Right renal pelvis (tissue), 4 donors: ENCODE results near the gene CDC42BPG. TPM values are rescaled to one million over a fixed set of nuclear protein-coding genes. Genes with fewer than 3 reads are reported as not detected.

ENCODE experiments used
- DNase-seq, 4 donors: peaks; one replicate each; pipeline ENCODE4 v3.0.0-alpha.2; 2013; ENCODE audit warnings: low read depth in 4 of 4, low spot score in 3 of 4, missing footprints in 1 of 4
- polyA plus RNA-seq, 4 donors: library from polyadenylated mRNA; unstranded; fragments of 120-200 nt; gene quantifications; one replicate each; pipeline ENCODE4 v1.2.1, GENCODE V29; 2013; ENCODE audit not compliant: insufficient read length in 4 of 4

The CDC42BPG gene
- polyA plus RNA-seq, 4 donors, result 4.4 to 7.1 (median 5.4) TPM

DNA sequence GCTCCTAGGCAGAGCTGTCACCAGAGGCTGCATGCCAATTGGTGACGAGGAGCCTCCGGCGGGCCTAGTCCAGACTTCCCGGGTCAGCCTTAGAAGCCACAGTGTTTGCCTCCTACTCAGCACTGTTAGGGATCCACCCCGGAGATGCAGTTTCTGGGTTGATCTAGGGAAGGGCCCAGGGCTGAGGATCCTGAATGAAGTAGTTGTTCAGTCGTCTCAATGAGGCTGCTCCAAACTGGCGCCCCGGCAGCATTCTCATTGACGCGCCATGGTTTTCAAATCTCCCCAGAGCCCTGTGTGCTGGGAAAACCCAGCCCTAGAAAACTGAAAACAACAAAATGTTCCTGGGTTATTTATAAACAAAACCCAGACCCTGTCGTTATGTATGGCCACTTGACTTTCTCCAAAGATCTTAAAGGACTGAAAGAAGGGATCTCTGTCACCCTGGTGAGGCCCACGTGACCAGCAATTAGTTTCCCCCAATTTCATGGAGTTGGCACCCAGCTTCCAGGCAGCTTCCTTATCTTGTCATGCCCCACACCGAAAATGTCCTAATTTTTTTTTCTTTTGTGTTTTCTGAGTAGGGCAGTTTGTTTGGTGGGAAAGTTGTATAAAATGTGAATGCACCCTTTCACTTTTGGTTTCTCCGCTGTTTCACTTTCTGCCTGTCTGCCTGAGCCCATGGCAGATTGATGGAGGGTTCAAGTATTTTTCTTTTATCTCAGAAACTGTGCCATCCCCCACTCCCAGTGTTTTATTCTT is 36.0 kb upstream of the CDC42BPG start:
- DNase-seq, result no peak

GRCh38 chr11:64879244-64879900 is 34.9 kb upstream of the CDC42BPG start:
- no peak for DNase-seq

DNA sequence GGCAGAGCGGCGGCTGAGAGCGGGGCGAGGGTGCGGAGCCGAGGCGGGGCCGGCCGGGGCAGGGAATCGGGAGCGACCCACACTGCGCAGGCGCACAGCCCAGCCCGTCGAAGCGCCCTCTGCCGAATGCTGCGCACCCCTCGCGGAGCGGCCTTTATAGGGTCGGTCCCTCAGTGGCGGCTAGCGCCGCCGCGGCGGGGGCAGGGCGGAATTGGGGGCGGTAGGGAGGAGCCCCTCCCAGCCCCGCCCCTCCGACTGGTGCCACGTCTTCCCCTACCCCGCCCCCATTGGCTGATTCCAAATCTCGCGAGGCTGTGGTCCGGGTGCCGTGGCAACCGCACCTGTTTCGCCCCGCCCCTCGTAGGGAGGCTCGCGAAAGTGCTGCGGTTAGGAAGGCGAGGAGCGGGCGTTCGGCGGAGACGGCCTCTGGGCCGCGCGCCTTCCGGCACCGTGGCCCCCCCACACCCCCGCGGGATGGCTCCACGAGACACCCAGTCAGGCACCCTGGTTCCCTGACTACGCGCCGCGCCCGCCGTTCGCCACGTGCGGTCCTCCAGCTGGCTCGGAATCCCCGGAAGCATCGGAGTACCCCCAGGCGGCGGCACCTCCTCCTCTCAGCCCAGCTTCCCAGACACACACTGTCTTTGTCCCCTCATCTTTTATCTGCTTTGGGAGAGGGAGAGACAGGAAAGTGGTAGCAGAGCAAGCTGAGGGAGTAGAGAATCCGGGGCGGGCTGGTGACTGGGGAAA is 34.2 kb upstream of the CDC42BPG start, which contains the start of gene EHD1:
EHD1 (minus strand) TSS at position 128 of the 750 bp plus-strand sequence. CDS start 157 bp downstream, outside the sequence.
- DNase-seq, result peak; percentile 96 to 98 (median 97)

- no peak for DNase-seq
Observed at GRCh38 chr11:64878223-64878493, 33.7 kb upstream of the CDC42BPG start.

GRCh38 chr11:64877390-64878222 is 33.2 kb upstream of the CDC42BPG start:
- DNase-seq, result no peak

GRCh38 chr11:64876835-64877341 is 32.4 kb upstream of the CDC42BPG start:
- DNase-seq, result no peak

DNA sequence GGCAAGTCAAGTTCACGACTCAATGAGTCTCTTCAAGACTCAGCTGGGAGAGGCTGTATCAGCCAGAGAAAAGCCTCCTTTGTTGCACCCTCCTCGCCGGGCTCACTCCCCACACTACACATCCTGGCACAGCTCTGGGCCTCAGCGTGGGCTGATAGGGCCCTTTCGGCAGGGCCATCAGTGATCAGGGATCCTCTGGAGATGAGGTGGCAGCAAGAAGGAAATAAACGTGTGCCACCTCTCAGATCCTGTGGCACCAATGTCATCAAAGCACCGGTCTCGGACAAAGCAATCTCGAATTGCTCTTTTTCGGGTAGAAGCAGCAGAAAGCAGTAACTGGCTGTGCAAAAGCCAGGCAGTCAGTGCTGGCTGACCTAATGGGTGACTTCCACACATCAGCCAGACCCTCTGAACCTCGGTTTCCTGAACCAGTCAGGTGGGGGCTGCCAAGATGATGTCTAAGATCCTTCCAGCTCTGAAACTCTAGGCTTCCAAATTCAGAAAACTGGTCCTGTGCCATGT is 31.8 kb upstream of the CDC42BPG start:
- DNase-seq, result no peak

DNA sequence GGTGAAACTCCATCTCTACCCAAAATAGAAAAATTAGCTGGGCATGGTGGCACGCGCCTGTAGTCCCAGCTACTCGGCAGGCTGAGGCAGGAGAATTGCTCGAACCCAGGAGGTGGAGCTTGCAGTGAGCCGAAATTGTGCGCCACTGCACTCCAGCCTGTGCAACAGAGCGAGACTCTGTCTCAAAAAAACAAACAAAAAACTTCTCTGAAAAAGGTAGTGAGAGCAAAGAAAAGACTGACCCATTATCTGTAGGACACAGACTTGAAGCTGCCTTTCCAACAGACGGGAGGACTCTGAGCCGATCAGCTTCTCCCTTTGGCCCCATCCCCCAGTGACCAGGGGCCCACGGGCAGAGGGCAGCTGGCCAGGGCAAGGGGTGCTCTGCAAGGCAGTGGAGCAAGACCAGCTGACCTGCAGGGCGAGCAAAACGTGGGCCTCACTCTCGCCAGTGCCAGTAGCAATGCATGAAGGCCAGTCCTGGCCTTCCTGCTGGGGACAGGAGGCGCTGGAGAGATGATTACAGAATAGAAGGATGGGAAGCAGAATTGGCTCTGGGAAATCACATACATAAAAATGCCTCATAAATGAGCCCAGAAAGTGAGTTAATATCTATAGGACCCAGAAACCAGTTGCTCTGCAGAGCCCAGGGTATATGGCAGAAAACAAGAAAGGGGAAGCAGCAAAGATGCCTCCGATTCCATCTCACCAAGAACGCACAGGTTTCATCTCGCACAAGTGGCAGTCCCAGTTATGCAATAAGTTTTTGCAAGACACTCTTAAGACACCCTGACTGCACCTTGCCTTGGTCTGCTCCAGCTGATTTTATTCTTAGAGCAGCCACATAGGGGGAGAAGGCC is 31.1 kb upstream of the CDC42BPG start:
- DNase-seq, result no peak

- no peak for DNase-seq
Observed at GRCh38 chr11:64874308-64875240, 30.1 kb upstream of the CDC42BPG start.

DNA sequence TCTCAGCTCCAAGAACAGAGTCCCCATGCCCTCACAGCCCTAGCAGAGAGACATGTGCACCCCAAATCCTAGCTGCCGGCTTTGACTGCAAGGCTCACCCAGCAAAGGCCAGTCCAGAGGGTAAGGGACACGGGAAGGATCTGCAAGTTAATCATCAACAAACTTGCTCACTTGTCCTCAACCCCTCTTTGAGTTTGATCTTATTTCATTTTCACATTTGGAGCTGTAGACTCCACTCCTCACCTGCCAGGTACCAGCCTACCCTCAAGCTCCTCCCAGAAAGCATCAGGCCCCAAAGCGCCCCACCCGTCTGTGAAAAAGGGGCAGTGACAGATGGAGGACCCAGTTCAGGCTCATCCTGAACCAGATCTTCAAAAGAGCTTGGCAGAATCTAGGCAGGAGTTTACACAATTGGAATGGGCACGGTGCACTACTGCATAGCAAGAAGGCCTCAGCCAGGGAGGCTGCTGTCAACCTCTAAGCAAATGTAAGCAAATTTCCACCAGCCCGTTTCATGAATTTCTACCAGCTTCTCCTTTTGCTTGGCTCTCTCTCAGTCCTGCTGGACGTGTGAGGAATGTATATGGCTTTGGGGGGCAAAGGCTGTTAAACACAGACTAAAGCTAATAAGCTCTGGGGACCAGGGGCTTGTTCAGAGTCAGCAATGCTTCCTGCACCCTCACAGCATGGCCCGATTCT is 28.5 kb upstream of the CDC42BPG start:
- DNase-seq, result no peak

DNA sequence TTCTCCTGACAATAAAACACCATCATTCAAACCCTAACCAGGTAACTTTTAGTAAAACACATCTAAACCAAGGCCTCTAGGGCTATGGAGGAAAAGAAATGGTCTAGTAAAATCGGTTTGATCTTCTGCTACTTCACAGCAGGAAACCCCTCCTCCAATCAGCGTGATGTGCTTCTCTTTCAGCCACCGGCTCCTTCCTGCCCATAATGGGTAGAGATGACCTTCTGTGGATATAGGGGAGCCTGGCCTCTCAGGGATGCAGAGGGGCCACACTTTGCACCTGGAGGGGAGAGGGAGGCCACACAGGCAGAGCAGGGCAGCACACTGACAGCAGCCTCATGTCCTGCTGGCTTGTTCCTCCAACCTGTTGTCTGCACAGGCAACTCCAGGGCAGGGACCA is 27.0 kb upstream of the CDC42BPG start:
- no peak for DNase-seq

DNA sequence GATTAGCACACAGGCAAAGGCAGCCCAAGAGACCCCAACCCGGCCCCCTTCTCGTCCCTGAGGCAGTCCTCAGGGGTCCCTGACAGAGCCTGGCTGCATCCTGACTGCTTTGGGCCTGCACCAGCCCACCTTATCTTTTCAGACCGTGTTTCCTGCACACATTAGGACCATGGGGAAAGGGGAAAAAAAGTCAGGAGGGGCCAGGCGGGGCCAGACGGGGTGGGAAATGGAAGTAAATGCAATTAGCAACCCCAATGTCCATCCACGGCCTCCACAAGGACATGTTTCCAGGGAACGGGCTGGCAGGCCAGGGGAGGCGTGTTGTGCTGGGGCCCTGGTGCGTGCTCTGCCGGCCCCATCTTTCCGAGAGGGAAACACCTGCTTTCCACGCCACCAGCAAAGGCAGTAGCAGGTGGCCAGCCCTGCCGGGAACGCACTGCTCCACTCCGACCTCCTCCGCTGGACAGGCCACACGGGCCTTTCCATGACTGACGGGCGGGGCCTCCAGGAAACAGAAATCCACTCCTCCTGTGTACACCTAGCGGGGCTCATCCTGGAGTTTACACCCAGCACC is 26.5 kb upstream of the CDC42BPG start:
- no peak for DNase-seq

DNA sequence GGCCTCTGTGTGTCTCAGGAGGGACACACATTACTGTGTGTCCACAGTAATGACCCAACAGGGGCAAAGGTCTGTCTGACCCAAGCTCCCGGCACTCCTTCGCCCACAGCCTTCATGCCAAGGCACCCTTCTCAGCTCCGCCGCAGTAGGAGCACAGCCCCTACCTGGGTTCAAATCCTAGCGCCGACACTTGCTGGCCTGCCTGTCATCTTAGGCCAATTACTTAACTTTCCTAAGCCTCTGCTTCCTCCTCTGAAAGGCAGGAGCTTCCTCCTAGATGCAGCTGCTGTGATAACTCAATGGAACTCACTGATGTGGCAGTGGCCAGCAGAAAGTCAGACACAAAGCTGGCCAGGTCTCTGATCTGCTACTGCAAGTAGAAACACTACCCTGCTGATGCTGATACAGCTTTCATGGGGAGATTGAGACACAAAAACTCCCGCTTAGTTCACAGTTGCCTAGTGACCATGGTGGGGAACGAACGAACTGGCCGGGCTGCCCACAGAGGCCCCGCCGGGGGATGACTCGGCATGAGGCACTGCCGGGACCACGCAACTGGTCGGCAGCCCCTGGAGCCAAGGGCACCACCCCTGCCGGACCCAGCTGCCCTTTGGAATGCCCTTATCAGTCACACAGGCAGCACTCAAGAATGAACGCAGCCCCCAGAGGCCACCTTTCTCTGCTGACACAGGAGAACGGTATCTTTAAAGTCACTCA is 25.9 kb upstream of the CDC42BPG start:
- DNase-seq, result no peak

DNA sequence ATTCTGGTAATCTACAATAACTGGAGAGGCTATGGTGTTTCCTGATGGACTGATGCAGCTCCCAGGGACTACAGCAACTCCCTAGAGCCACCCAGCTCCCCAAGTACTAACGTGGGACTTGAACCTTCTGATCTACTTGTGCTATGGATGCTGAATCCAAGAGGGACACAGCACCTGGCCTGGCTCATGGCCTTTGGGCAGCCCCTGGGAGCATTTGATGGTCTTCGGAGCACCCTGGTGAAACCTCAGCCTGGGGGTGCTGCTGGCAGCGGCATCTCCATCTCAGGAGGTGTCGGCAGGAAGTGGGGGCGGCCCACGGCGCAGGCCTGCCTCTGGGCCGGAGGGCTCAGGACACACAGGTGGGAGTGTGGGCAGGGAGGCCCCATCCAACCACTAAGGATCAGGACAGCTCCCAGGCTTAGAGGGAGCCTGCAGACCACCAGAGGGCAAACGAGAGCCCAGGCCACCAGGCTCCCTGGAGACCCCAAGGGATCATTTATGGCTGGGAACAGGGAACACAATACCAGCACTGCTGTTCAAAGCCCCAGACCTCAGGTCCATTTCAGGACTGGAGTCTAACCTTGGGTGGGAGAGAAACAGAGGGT is 25.2 kb upstream of the CDC42BPG start:
- DNase-seq, result no peak

- no peak for DNase-seq
Observed at GRCh38 chr11:64868904-64869570, 24.6 kb upstream of the CDC42BPG start.
